Measurements from ENCODE around the gene TMEM127. TPM values are rescaled to one million over a fixed set of nuclear protein-coding genes. Genes with fewer than 3 reads are reported as not detected.
"Not testable (repeated sequence)": the region's sequence is repeated elsewhere in the genome, so short reads cannot be mapped to it uniquely, and the experiment has no call there.

Gene TMEM127
- total and polyA plus RNA-seq, 2 donors (not counting 1 experiment from before 2014, with no cell fraction given), result 21.5 to 48.0 TPM

DNA sequence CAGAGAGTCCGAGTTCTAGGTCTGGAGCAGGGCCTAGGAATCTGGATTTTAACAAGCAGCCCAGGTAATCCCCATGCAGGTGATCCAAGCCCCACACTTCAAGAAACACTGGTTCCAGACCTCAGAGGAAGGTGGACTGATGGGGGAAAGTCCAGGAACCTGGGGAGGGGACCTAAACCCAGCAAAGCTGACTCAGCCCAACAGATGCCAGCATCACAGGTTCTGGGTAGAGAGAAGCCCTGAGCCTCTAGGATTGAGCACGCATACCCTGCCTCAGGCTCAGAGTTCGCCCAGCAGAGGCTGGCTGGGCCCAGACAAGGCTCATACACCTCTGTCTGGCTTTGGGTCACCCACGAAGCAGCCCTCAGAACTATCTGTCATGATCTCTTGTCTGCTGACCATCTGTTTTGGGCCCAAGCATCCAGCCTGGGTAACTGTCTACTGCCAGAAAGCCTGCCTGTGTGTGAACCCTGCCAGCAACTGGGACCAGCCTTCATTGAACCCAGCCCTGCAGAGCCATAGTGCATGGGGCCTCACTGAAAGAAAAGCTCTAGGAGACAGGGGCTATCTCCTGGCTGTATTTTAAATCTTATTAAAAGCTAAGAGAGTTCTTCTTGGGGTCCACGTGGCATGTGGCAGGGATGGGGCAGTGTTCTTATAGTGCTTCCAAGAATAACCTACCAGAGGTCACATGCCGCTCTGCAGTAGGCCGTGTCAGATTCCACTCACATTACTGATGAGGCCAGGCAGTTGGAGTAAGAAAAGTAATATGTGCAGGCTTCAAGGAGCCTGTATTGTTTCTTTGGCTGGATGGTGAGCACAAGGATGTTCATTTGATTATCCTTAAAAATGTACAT lies 7.4 kb downstream of the TMEM127 start:
- peaks cover 64 to 74% of the 10 kb centered on the region in 2 donors for H3K4me1 ChIP-seq (ENCODE audit: control insufficient read depth in 2 of 2, insufficient read depth in 2 of 2, low read length in 2 of 2)
- Mint-ChIP-seq H3K4me1 (peaks cover 75% of the 10 kb centered on the region), H3K9me3 (ENCODE audit: insufficient read depth) (no peaks in the 10 kb centered on the region), H3K27ac (peak overlapping the region; percentile 92), H3K27me3 (no peaks in the 10 kb centered on the region), H3K4me3 (peak overlapping the region; percentile 59)
- no peaks in the 10 kb centered on the region for H3K27me3 ChIP-seq (replicated peaks in 1 of 4; ENCODE audit: control extremely low read depth in 1 of 4, control insufficient read depth in 3 of 4, insufficient read depth in 4 of 4, low read length in 3 of 4)
- peaks cover 36% of the 10 kb centered on the region for H4K20me1 ChIP-seq (ENCODE audit: control insufficient read depth, insufficient read depth, low read length, poor library complexity, severe bottlenecking)
- no peak overlapping the region for H2AFZ ChIP-seq (ENCODE audit: insufficient read depth, low read depth, low read length, poor library complexity, severe bottlenecking)
- peak overlapping the region; percentile 8 to 64 for H3K27ac ChIP-seq (ENCODE audit: low read length in 2 of 2)
- ATAC-seq (ENCODE audit: low read depth) (no peak), DNase-seq (no peak)
- WGBS (ENCODE audit: insufficient coverage), result 85% methylated on average over 4 of the region's 7 CpGs
- H3K79me2 ChIP-seq (ENCODE audit: control insufficient read depth, insufficient read depth, low read length), result peaks cover 89% of the 10 kb centered on the region
- no peaks in the 10 kb centered on the region for H3K9me3 ChIP-seq (ENCODE audit: control extremely low read depth in 1 of 3, control insufficient read depth in 2 of 3, insufficient read depth in 1 of 3, low read length in 2 of 3)
- peaks cover 0 to 43% of the 10 kb centered on the region in 2 experiments for H3K36me3 ChIP-seq (replicated peaks in 1 of 2; ENCODE audit: control extremely low read depth in 1 of 2, control insufficient read depth in 1 of 2, extremely low read depth in 1 of 2, insufficient read depth in 2 of 2, low read length in 1 of 2)
- TF ChIP-seq CTCF (IDR thresholded peaks at IDR 0.05) (no peak), EZH2 (IDR thresholded peaks at IDR 0.05; ENCODE audit: borderline replicate concordance, insufficient read depth, low read depth, low read length, poor library complexity, severe bottlenecking) (no peak)
- no peak overlapping the region for H3K4me3 ChIP-seq (ENCODE audit: control extremely low read depth in 1 of 5, extremely low read depth in 1 of 5, insufficient read depth in 1 of 5, low read depth in 2 of 5, low read length in 4 of 5)
- CTCF ChIA-PET, result interaction anchor here (0.8 to 5.1 kb wide), 7 partner anchors 25 to 266 kb away, joined by 3 to 39 read pairs (median 23); partner anchors contain the start of genes ANKRD36C, ASTL and STARD7
- H3K9ac ChIP-seq (ENCODE audit: low read length), result no peak overlapping the region
- intact Hi-C loops (cut with micrococcal nuclease), result no loop called here
- POLR2A ChIA-PET, result interaction anchor here (1.2 kb wide), 1 partner anchor 17 kb away, joined by 5 read pairs; no protein-coding TSS in a partner anchor
- H3K4me2 ChIP-seq (replicated peaks; ENCODE audit: low read depth, low read length, poor library complexity, severe bottlenecking), result peak overlapping the region; percentile 9

DNA sequence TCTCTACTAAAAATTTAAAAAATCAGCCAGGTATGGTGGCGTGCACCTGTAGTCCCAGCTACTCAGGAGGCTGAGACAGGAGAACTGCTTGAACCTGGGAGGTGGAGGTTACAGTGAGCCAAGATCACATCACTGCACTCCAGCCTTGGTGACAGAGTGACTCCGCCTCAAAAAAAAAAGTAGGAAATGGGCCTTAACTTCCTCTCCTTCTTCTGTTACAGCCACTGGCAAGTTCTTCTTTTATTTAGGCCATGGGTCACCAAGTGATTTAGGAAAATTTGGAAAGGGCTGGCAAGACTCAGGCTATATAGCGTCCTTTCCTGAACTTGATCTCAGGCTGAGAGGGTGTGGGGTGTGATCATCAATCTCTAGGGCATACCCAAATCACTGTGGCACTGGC lies 8.1 kb downstream of the TMEM127 start:
- H3K9ac ChIP-seq (ENCODE audit: low read length); intact Hi-C loops (cut with micrococcal nuclease); H3K27me3 ChIP-seq (replicated peaks in 1 of 4; ENCODE audit: control extremely low read depth in 1 of 4, control insufficient read depth in 3 of 4, insufficient read depth in 4 of 4, low read length in 3 of 4); ATAC-seq (ENCODE audit: low read depth); H3K9me3 Mint-ChIP-seq (ENCODE audit: insufficient read depth); DNase-seq; H3K27me3 Mint-ChIP-seq; H2AFZ ChIP-seq (ENCODE audit: insufficient read depth, low read depth, low read length, poor library complexity, severe bottlenecking); H3K4me3 ChIP-seq (ENCODE audit: control extremely low read depth in 1 of 5, extremely low read depth in 1 of 5, insufficient read depth in 1 of 5, low read depth in 2 of 5, low read length in 4 of 5); H3K9me3 ChIP-seq (ENCODE audit: control extremely low read depth in 1 of 3, control insufficient read depth in 2 of 3, insufficient read depth in 1 of 3, low read length in 2 of 3): not testable (repeated sequence)
- Histone ChIP-seq H3K4me2 (replicated peaks; ENCODE audit: low read depth, low read length, poor library complexity, severe bottlenecking) (peak overlapping the region; percentile 9), H3K36me3 (replicated peaks in 1 of 2; ENCODE audit: control extremely low read depth in 1 of 2, control insufficient read depth in 1 of 2, extremely low read depth in 1 of 2, insufficient read depth in 2 of 2, low read length in 1 of 2) (peaks cover 0 to 49% of the 10 kb centered on the region in 2 experiments), H3K79me2 (ENCODE audit: control insufficient read depth, insufficient read depth, low read length) (peaks cover 88% of the 10 kb centered on the region), H3K27ac (ENCODE audit: low read length in 2 of 2) (peak overlapping the region in 1 of 2 donors; percentile 64), H3K4me1 (ENCODE audit: control insufficient read depth in 2 of 2, insufficient read depth in 2 of 2, low read length in 2 of 2) (peaks cover 64 to 74% of the 10 kb centered on the region in 2 donors), H4K20me1 (ENCODE audit: control insufficient read depth, insufficient read depth, low read length, poor library complexity, severe bottlenecking) (peaks cover 35% of the 10 kb centered on the region)
- Mint-ChIP-seq H3K27ac (peak overlapping the region; percentile 92), H3K4me3 (peak overlapping the region; percentile 59), H3K4me1 (peaks cover 73% of the 10 kb centered on the region)
- POLR2A ChIA-PET, result interaction anchor here (1.5 kb wide), 1 partner anchor 49 kb away, joined by 3 read pairs; the partner anchor contains the start of gene STARD7
- CTCF ChIA-PET, result interaction anchor here (4.2 kb wide), 1 partner anchor 24 kb away, joined by 17 read pairs; no protein-coding TSS in a partner anchor
- WGBS (ENCODE audit: insufficient coverage), result 100% methylated on average over 2 of the region's 3 CpGs
